ENCODE measurements around the gene PACRG. TPM values are rescaled to one million over a fixed set of nuclear protein-coding genes. Genes with fewer than 3 reads are reported as not detected.

The PACRG gene
- total RNA-seq, 3 donors from 2014 or later: 0.64 to 6.4 (median 4.6) TPM

- Histone ChIP-seq H3K9me3 (no peaks in the 10 kb centered on the region), H3K27ac (no peak overlapping the region), H3K4me1 (no peaks in the 10 kb centered on the region), H3K36me3 (no peaks in the 10 kb centered on the region), H3K27me3 (no peaks in the 10 kb centered on the region), H3K4me3 (no peak overlapping the region)
- no peak for DNase-seq (ENCODE audit: low spot score in 2 of 2)
- intact Hi-C loops (cut with DNase I; ENCODE audit: low total_unique reads): no loop called here
- TF ChIP-seq POLR2A (IDR thresholded peaks at IDR 0.05) (no peak), POLR2AphosphoS5 (IDR thresholded peaks at IDR 0.05) (no peak)
- TF ChIP-seq, protein P1, sequence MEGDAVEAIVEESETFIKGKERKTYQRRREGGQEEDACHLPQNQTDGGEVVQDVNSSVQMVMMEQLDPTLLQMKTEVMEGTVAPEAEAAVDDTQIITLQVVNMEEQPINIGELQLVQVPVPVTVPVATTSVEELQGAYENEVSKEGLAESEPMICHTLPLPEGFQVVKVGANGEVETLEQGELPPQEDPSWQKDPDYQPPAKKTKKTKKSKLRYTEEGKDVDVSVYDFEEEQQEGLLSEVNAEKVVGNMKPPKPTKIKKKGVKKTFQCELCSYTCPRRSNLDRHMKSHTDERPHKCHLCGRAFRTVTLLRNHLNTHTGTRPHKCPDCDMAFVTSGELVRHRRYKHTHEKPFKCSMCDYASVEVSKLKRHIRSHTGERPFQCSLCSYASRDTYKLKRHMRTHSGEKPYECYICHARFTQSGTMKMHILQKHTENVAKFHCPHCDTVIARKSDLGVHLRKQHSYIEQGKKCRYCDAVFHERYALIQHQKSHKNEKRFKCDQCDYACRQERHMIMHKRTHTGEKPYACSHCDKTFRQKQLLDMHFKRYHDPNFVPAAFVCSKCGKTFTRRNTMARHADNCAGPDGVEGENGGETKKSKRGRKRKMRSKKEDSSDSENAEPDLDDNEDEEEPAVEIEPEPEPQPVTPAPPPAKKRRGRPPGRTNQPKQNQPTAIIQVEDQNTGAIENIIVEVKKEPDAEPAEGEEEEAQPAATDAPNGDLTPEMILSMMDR (IDR thresholded peaks at IDR 0.05): no peak
Observed at GRCh38 chr6:163288915-163289314, 561.1 kb downstream of the PACRG start.

- intact Hi-C loops (cut with DNase I; ENCODE audit: low total_unique reads): no loop called here
- H3K4me1 ChIP-seq: no peaks in the 10 kb centered on the region
- no peak overlapping the region for H3K27ac ChIP-seq
- TF ChIP-seq, protein P1 (IDR thresholded peaks at IDR 0.05): no peak
- TF ChIP-seq POLR2A (IDR thresholded peaks at IDR 0.05) (no peak), POLR2AphosphoS5 (IDR thresholded peaks at IDR 0.05) (no peak)
- no peak overlapping the region for H3K4me3 ChIP-seq
- H3K36me3 ChIP-seq: no peaks in the 10 kb centered on the region
- DNase-seq (ENCODE audit: low spot score in 2 of 2): no peak
- no peaks in the 10 kb centered on the region for H3K9me3 ChIP-seq
- no peaks in the 10 kb centered on the region for H3K27me3 ChIP-seq
Observed at GRCh38 chr6:163289447-163289846, 561.7 kb downstream of the PACRG start.

DNA sequence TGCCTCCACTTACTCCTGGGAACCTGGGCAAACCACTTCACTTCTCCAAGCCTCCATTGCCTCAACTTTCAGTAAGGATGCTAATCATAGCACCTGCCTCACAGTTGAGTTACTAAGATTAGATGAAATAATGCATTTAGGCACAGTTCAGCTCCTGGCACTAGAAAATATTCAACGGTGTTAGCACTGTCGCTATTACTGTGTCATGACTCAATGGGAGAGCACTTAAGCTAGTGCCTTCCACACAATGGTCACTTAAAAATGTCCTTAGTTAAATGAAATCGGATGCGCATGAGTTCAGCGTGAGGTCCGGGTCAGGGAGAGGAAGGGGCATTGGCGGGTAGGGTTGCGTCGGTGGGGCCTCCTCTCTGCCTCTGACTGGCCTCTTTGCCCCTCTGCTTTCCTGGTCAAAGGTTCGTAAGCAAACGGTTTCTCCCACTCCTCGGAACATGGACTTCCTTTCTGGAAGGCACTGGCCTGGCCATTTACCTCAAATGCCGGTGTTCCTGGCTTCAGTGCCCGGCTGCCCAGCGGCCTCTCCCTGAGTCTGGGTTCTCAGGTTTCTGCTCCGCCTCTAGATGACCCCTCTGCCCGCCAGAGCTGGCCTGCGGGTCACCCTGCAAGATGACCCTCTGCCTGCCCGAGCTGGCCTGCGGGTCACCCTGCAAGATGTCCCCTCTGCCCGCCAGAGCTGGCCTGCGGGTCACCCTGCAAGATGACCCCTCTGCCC is 562.9 kb downstream of the PACRG start:
- no peak overlapping the region for H3K27ac ChIP-seq
- intact Hi-C loops (cut with DNase I; ENCODE audit: low total_unique reads): no loop called here
- H3K36me3 ChIP-seq: no peaks in the 10 kb centered on the region
- no peak overlapping the region for H3K4me3 ChIP-seq
- no peaks in the 10 kb centered on the region for H3K27me3 ChIP-seq
- H3K9me3 ChIP-seq: no peaks in the 10 kb centered on the region
- TF ChIP-seq POLR2A (IDR thresholded peaks at IDR 0.05) (no peak), POLR2AphosphoS5 (IDR thresholded peaks at IDR 0.05) (no peak)
- TF ChIP-seq, protein P1 (IDR thresholded peaks at IDR 0.05): no peak
- no peak for DNase-seq (ENCODE audit: low spot score in 2 of 2)
- no peaks in the 10 kb centered on the region for H3K4me1 ChIP-seq

DNA sequence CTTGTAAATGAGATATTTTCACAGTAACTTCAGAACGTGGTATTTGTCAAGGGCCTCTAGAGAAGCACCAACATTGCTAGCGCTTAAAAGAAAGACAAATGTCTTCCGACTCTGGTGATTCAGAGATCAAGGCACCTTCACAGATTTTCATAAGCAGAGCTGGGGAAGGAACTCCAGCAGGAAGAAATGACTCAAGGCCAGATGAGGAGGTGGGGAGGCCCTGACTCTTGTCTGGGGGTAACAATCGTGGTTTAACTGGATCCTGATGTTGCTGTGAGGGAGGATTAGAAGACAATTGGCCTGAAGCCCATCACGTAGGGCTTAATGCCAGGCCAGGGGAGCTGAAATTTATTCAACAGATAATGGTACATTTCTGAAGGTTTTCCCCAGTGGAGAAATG is 563.8 kb downstream of the PACRG start:
- H3K36me3 ChIP-seq: no peaks in the 10 kb centered on the region
- no peaks in the 10 kb centered on the region for H3K27me3 ChIP-seq
- DNase-seq (ENCODE audit: low spot score in 2 of 2): no peak
- no peak overlapping the region for H3K4me3 ChIP-seq
- H3K27ac ChIP-seq: no peak overlapping the region
- no peaks in the 10 kb centered on the region for H3K4me1 ChIP-seq
- no peaks in the 10 kb centered on the region for H3K9me3 ChIP-seq
- intact Hi-C loops (cut with DNase I; ENCODE audit: low total_unique reads): no loop called here
- TF ChIP-seq POLR2A (IDR thresholded peaks at IDR 0.05): no peak

DNA sequence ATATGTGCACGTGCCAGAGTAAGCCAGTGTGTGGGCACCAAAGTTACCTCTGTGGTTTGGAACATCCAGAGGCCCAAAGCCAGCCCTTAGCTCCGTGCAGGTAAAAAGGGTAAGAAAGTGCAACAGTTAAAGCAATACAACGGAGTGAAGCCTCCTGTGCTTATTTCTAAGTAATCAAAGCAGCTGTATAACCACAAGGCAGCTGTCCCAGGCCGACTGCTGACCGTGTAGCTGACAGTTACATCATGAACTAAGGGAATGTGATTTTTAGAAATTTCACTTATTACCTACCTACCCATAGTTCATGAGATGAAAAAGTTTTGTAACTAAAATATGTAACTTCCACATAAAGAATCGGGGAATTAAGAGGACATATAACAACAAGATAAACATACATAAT is 565.5 kb downstream of the PACRG start:
- no peak for DNase-seq (ENCODE audit: low spot score in 2 of 2)
- Histone ChIP-seq H3K36me3 (no peaks in the 10 kb centered on the region), H3K4me1 (no peaks in the 10 kb centered on the region), H3K9me3 (no peaks in the 10 kb centered on the region), H3K4me3 (no peak overlapping the region), H3K27me3 (no peaks in the 10 kb centered on the region), H3K27ac (no peak overlapping the region)
- intact Hi-C loops (cut with DNase I; ENCODE audit: low total_unique reads): no loop called here
- TF ChIP-seq POLR2A (IDR thresholded peaks at IDR 0.05) (no peak), POLR2AphosphoS5 (IDR thresholded peaks at IDR 0.05) (no peak)
- TF ChIP-seq, protein P1 (IDR thresholded peaks at IDR 0.05): no peak
